ENCODE results near the gene C6orf89.

Gene C6orf89

GRCh38 chr6:36963451-36964290 is 77.9 kb downstream of the C6orf89 start:
- Histone ChIP-seq H4K20me1 (ENCODE audit: insufficient read depth, low read length, poor library complexity, severe bottlenecking) (no peaks in the 10 kb centered on the region), H3F3A (ENCODE audit: low read depth) (no peaks in the 10 kb centered on the region), H3K4me2 (ENCODE audit: low read depth, low read length, poor library complexity, severe bottlenecking) (peak overlapping the region; percentile 38), H3K4me1 (ENCODE audit: insufficient read depth, low read length, poor library complexity, severe bottlenecking) (peaks cover 38% of the 10 kb centered on the region), H3K79me2 (ENCODE audit: insufficient read depth, low read length) (no peaks in the 10 kb centered on the region), H3K9ac (ENCODE audit: low read depth, low read length, poor library complexity, severe bottlenecking) (peak overlapping the region; percentile 23), H3K9me2 (replicated peaks; ENCODE audit: low read depth, low read length) (no peaks in the 10 kb centered on the region), H3K36me3 (ENCODE audit: insufficient read depth, low read length) (peaks cover 20% of the 10 kb centered on the region; the same call in 1 of the 2 replicates), H3K27me3 (ENCODE audit: insufficient read depth, low read length, poor library complexity, severe bottlenecking) (no peaks in the 10 kb centered on the region), H3K9me3 (ENCODE audit: insufficient read depth, low read depth, low read length) (no peaks in the 10 kb centered on the region), H2AFZ (ENCODE audit: low read length) (no peak overlapping the region), H3K4me3 (ENCODE audit: low read length, poor library complexity, severe bottlenecking) (no peak overlapping the region)
- TF ChIP-seq CTCF (conservative IDR thresholded peaks at IDR 0.05; ENCODE audit: low read length) (no peak), EZH2phosphoT487 (IDR thresholded peaks at IDR 0.05; ENCODE audit: borderline replicate concordance) (no peak)

GRCh38 chr6:36964349-36964748 is 78.6 kb downstream of the C6orf89 start:
- Histone ChIP-seq H3K36me3 (ENCODE audit: insufficient read depth, low read length) (peaks cover 27% of the 10 kb centered on the region), H3K9ac (ENCODE audit: low read depth, low read length, poor library complexity, severe bottlenecking) (peak overlapping the region; percentile 23), H3K4me1 (ENCODE audit: insufficient read depth, low read length, poor library complexity, severe bottlenecking) (peaks cover 38% of the 10 kb centered on the region), H2AFZ (ENCODE audit: low read length) (no peak overlapping the region), H4K20me1 (ENCODE audit: insufficient read depth, low read length, poor library complexity, severe bottlenecking) (no peaks in the 10 kb centered on the region), H3K4me2 (ENCODE audit: low read depth, low read length, poor library complexity, severe bottlenecking) (peak overlapping the region; percentile 38), H3F3A (ENCODE audit: low read depth) (no peaks in the 10 kb centered on the region), H3K9me2 (replicated peaks; ENCODE audit: low read depth, low read length) (no peaks in the 10 kb centered on the region), H3K79me2 (ENCODE audit: insufficient read depth, low read length) (no peaks in the 10 kb centered on the region), H3K9me3 (ENCODE audit: insufficient read depth, low read depth, low read length) (no peaks in the 10 kb centered on the region), H3K27me3 (ENCODE audit: insufficient read depth, low read length, poor library complexity, severe bottlenecking) (no peaks in the 10 kb centered on the region), H3K4me3 (ENCODE audit: low read length, poor library complexity, severe bottlenecking) (no peak overlapping the region)
- TF ChIP-seq CTCF (conservative IDR thresholded peaks at IDR 0.05; ENCODE audit: low read length) (no peak), EZH2phosphoT487 (IDR thresholded peaks at IDR 0.05; ENCODE audit: borderline replicate concordance) (no peak)

- Histone ChIP-seq H2AFZ (ENCODE audit: low read length) (no peak overlapping the region), H3K79me2 (ENCODE audit: insufficient read depth, low read length) (no peaks in the 10 kb centered on the region), H3K9me2 (replicated peaks; ENCODE audit: low read depth, low read length) (no peaks in the 10 kb centered on the region), H3K4me1 (ENCODE audit: insufficient read depth, low read length, poor library complexity, severe bottlenecking) (peaks cover 36% of the 10 kb centered on the region), H3K9ac (ENCODE audit: low read depth, low read length, poor library complexity, severe bottlenecking) (peak overlapping the region; percentile 23), H3F3A (ENCODE audit: low read depth) (no peaks in the 10 kb centered on the region), H3K27me3 (ENCODE audit: insufficient read depth, low read length, poor library complexity, severe bottlenecking) (no peaks in the 10 kb centered on the region), H3K4me2 (ENCODE audit: low read depth, low read length, poor library complexity, severe bottlenecking) (peak overlapping the region; percentile 38), H4K20me1 (ENCODE audit: insufficient read depth, low read length, poor library complexity, severe bottlenecking) (no peaks in the 10 kb centered on the region), H3K9me3 (ENCODE audit: insufficient read depth, low read depth, low read length) (no peaks in the 10 kb centered on the region), H3K4me3 (ENCODE audit: low read length, poor library complexity, severe bottlenecking) (no peak overlapping the region), H3K36me3 (ENCODE audit: insufficient read depth, low read length) (peaks cover 32% of the 10 kb centered on the region)
- TF ChIP-seq CTCF (conservative IDR thresholded peaks at IDR 0.05; ENCODE audit: low read length) (no peak), EZH2phosphoT487 (IDR thresholded peaks at IDR 0.05; ENCODE audit: borderline replicate concordance) (no peak)
These were observed 79.2 kb downstream of the C6orf89 start for GRCh38 chr6:36964908-36965307.

Measured in Loucy (cell line).